Umbilical cord (tissue), 2 donors: ENCODE data around the gene SDF2L1. TPM values are rescaled to one million over a fixed set of nuclear protein-coding genes. Genes with fewer than 3 reads are reported as not detected.
"Not testable (repeated sequence)": the region's sequence is repeated elsewhere in the genome, so short reads cannot be mapped to it uniquely, and the experiment has no call there.

Source experiments
- DNase-seq: peaks from one replicate; pipeline ENCODE4 v3.0.0-alpha.2; 2015; ENCODE audit warnings: low spot score
- total RNA-seq: library from RNA; depleted of rRNA; stranded (reverse); fragments of >200 nt; gene quantifications from one replicate; pipeline ENCODE4 v1.2.3, GENCODE V29; 2014; ENCODE audit warnings: low replicate concordance; ENCODE audit not compliant: insufficient read depth

SDF2L1 gene
- total RNA-seq, 1 donor from 2014 or later = 6.7 TPM

- no peak for DNase-seq
These were observed 5.4 kb upstream of the SDF2L1 start for GRCh38 chr22:21636629-21637218.

GRCh38 chr22:21637450-21637849 lies 4.7 kb upstream of the SDF2L1 start:
- not testable (repeated sequence) for DNase-seq

- DNase-seq = no peak
These were observed 2.7 kb upstream of the SDF2L1 start for GRCh38 chr22:21639359-21639758.

- DNase-seq = no peak
These were observed 1.3 kb upstream of the SDF2L1 start for GRCh38 chr22:21640810-21641209.

GRCh38 chr22:21641417-21641788 lies 699 bp upstream of the SDF2L1 start:
- DNase-seq = no peak

GRCh38 chr22:21642584-21643448 lies 714 bp downstream of the SDF2L1 start:
- DNase-seq = peak; percentile 43

- DNase-seq = no peak
These were observed 1.6 kb downstream of the SDF2L1 start for GRCh38 chr22:21643533-21644357.

- DNase-seq = not testable (repeated sequence)
These were observed 3.4 kb downstream of the SDF2L1 start for GRCh38 chr22:21645513-21645912.

- DNase-seq = peak; percentile 87
These were observed 4.8 kb downstream of the SDF2L1 start for GRCh38 chr22:21646608-21647590.

GRCh38 chr22:21650280-21650679 lies 8.2 kb downstream of the SDF2L1 start:
- DNase-seq = no peak

- DNase-seq = no peak
These were observed 8.9 kb downstream of the SDF2L1 start for GRCh38 chr22:21650823-21651520.

- no peak for DNase-seq
These were observed 9.5 kb downstream of the SDF2L1 start for GRCh38 chr22:21651521-21652009.

- peak; percentile 96 for DNase-seq
These were observed 10.0 kb downstream of the SDF2L1 start for GRCh38 chr22:21652010-21652546.

- no peak for DNase-seq
These were observed 10.7 kb downstream of the SDF2L1 start for GRCh38 chr22:21652547-21653545.

GRCh38 chr22:21657020-21657359 lies 14.9 kb downstream of the SDF2L1 start:
- no peak for DNase-seq

- peak; percentile 50 for DNase-seq
These were observed 15.4 kb downstream of the SDF2L1 start for GRCh38 chr22:21657360-21658032.

GRCh38 chr22:21659864-21660525 lies 17.9 kb downstream of the SDF2L1 start:
- no peak for DNase-seq

GRCh38 chr22:21660904-21661303 lies 18.8 kb downstream of the SDF2L1 start:
- DNase-seq = no peak
